Right renal cortex interstitium (tissue), 3 donors: ENCODE results near the gene CMTM2. TPM values are rescaled to one million over a fixed set of nuclear protein-coding genes. Genes with fewer than 3 reads are reported as not detected.
"Not testable (repeated sequence)": the region's sequence is repeated elsewhere in the genome, so short reads cannot be mapped to it uniquely, and the experiment has no call there.

ENCODE experiments used
- DNase-seq, 3 donors: peaks; one replicate each; pipeline ENCODE4 v3.0.0-alpha.2; 2013; ENCODE audit warnings: low read depth in 3 of 3, low spot score in 2 of 3
- polyA plus RNA-seq, 3 donors: library from polyadenylated mRNA; unstranded; fragments of 120-200 nt; gene quantifications; one replicate each; pipeline ENCODE4 v1.2.1, GENCODE V29; 2013; ENCODE audit not compliant: insufficient read length in 3 of 3

CMTM2 gene
- polyA plus RNA-seq, 3 donors, result 0.28 to 0.96 (median 0.41) TPM

- not testable (repeated sequence) for DNase-seq
Measured at GRCh38 chr16:66627611-66628378, 48.5 kb downstream of the CMTM2 start.

- no peak for DNase-seq
Measured at GRCh38 chr16:66629856-66630255, 50.6 kb downstream of the CMTM2 start.

GRCh38 chr16:66630561-66631260 is 51.4 kb downstream of the CMTM2 start:
- not testable (repeated sequence) for DNase-seq

- DNase-seq, result not testable (repeated sequence)
Measured at GRCh38 chr16:66631558-66631957, 52.3 kb downstream of the CMTM2 start.

- no peak for DNase-seq
Measured at GRCh38 chr16:66634527-66635196, 55.4 kb downstream of the CMTM2 start.

- no peak for DNase-seq
Measured at GRCh38 chr16:66635406-66635805, 56.1 kb downstream of the CMTM2 start.

GRCh38 chr16:66636199-66636598 is 56.9 kb downstream of the CMTM2 start:
- DNase-seq, result no peak

GRCh38 chr16:66637806-66638205 is 58.5 kb downstream of the CMTM2 start:
- no peak for DNase-seq

Other genes with a start within 250 kb of the CMTM2 start
- 10 to 100 TPM; 62.7 to 68.8 (median 63.3) TPM for gene CDH5, start 212.8 kb upstream of the CMTM2 start, polyA plus RNA-seq
- 1 to 10 TPM in 1 of 3 donors, under 1 TPM in 2; 0.93 to 1.2 (median 0.96) TPM for gene BEAN1, start 152.2 kb upstream of the CMTM2 start, polyA plus RNA-seq
- gene TK2, start 29.3 kb upstream of the CMTM2 start, polyA plus RNA-seq, result 10 to 100 TPM; 32.3 to 37.6 (median 35.8) TPM
- 10 to 100 TPM; 34.5 to 46.5 (median 46.4) TPM for gene CKLF, start 26.9 kb upstream of the CMTM2 start, polyA plus RNA-seq
- 1 to 10 TPM; 3.9 to 5.4 (median 4.8) TPM for gene CMTM1, start 13.0 kb upstream of the CMTM2 start, polyA plus RNA-seq
- gene CMTM3, start 25.2 kb downstream of the CMTM2 start, polyA plus RNA-seq, result 10 to 100 TPM; 58.7 to 64.0 (median 63.8) TPM
- 10 to 100 TPM; 69.1 to 70.8 (median 69.4) TPM for gene CMTM4, start 117.3 kb downstream of the CMTM2 start, polyA plus RNA-seq
- 100 to 1,000 TPM in 1 of 3 donors, 10 to 100 TPM in 2; 96.3 to 104 (median 97.4) TPM for gene DYNC1LI2, start 172.1 kb downstream of the CMTM2 start, polyA plus RNA-seq
- gene TERB1, start 222.1 kb downstream of the CMTM2 start, polyA plus RNA-seq, result under 1 TPM in 1 of 3 donors, not detected in 2; 0.16 TPM